ENCODE measurements around the gene IFNGR2. TPM values are rescaled to one million over a fixed set of nuclear protein-coding genes. Genes with fewer than 3 reads are reported as not detected.

IFNGR2 gene
- total RNA-seq, 1 experiment from 2014 or later, result 44.1 TPM

GRCh38 chr21:33368124-33368523 is 35.1 kb upstream of the IFNGR2 start:
- no peak overlapping the region for H3K9ac ChIP-seq (ENCODE audit: extremely low read depth, insufficient read length, low read length)
- no peak overlapping the region for H3K27ac Mint-ChIP-seq

More at GRCh38 chr21:33368124-33368523, 35.1 kb upstream of the IFNGR2 start:
- H3K18ac ChIP-seq (ENCODE audit: insufficient read length, low read depth, low read length), result no peak overlapping the region
- H3K79me2 ChIP-seq (ENCODE audit: insufficient read depth, low read length), result no peaks in the 10 kb centered on the region
- H4K5ac ChIP-seq (ENCODE audit: insufficient read length, low read depth, low read length), result no peak overlapping the region
- no peaks in the 10 kb centered on the region for H3K4me1 ChIP-seq (ENCODE audit: insufficient read depth, low read length)
- no peak overlapping the region for H4K91ac ChIP-seq (ENCODE audit: insufficient read length, low read depth, low read length)
- Mint-ChIP-seq H3K36me3 (ENCODE audit: insufficient read depth in 1 of 3, low read depth in 3 of 3) (peaks cover 16 to 35% (median 32%) of the 10 kb centered on the region in 3 experiments), H3K4me3 (no peak overlapping the region), H3K4me1 (0 out of 4 replicates have a peak, but pooled peaks cover 0 to 2% of the 10 kb centered on the region in 2 experiments), H3K9me3 (peaks cover 32 to 41% of the 10 kb centered on the region in 2 experiments), H3K27me3 (ENCODE audit: low read depth) (peaks cover 3% of the 10 kb centered on the region; the same call in 1 of the 2 replicates)
- no peak overlapping the region for H3T11ph ChIP-seq (ENCODE audit: low read length)
- no peak overlapping the region for H2BK5ac ChIP-seq (ENCODE audit: insufficient read length, low read length)
- H4K8ac ChIP-seq (replicated peaks; ENCODE audit: insufficient read length, low read depth, low read length), result no peak overlapping the region
- no peak overlapping the region for H2BK120ac ChIP-seq (ENCODE audit: low read depth, low read length, poor library complexity, severe bottlenecking)
- H3K23me2 ChIP-seq (ENCODE audit: insufficient read length, low read depth, low read length, poor library complexity, severe bottlenecking), result peaks cover 2% of the 10 kb centered on the region
- H3K23ac ChIP-seq (ENCODE audit: insufficient read length, low read depth, low read length), result no peak overlapping the region
- H3K79me1 ChIP-seq (ENCODE audit: insufficient read depth, low read depth, low read length, poor library complexity, severe bottlenecking), result no peaks in the 10 kb centered on the region
- no peak overlapping the region for H3K4me2 ChIP-seq (ENCODE audit: insufficient read depth, insufficient read length, low read length)
- H2BK20ac ChIP-seq (ENCODE audit: low read depth, low read length, poor library complexity, severe bottlenecking), result no peak overlapping the region
- H2BK15ac ChIP-seq (ENCODE audit: low read depth, low read length), result no peak overlapping the region
- H4K20me1 ChIP-seq (ENCODE audit: control insufficient read depth, insufficient read depth, insufficient read length), result no peaks in the 10 kb centered on the region
- no peak overlapping the region for H3K14ac ChIP-seq (ENCODE audit: insufficient read depth, low read length)
- WGBS (ENCODE audit: extremely low coverage, insufficient read length, low lambda C conversion rate), result no CpG with 5 or more reads among the region's 4 CpGs
- H3K9me3 ChIP-seq (ENCODE audit: control insufficient read depth, low read depth, low read length), result peaks cover 4% of the 10 kb centered on the region
- no peak overlapping the region for H2AFZ ChIP-seq (ENCODE audit: low read length)
- H3K27me3 ChIP-seq (ENCODE audit: insufficient read depth, low read length), result no peaks in the 10 kb centered on the region
- DNase-seq, result no peak
- no peak overlapping the region for H3K56ac ChIP-seq (ENCODE audit: insufficient read length, low read depth, low read length)
- H3K27ac ChIP-seq (ENCODE audit: insufficient read length, low read depth, low read length), result no peak overlapping the region
- no peak overlapping the region for H2AK5ac ChIP-seq (ENCODE audit: insufficient read length, low read length)
- no peak overlapping the region for H2BK12ac ChIP-seq (ENCODE audit: insufficient read length, low read depth, low read length)
- H3K4ac ChIP-seq (ENCODE audit: low read depth, low read length), result no peak overlapping the region
- no peak for TF ChIP-seq CTCF (conservative IDR thresholded peaks at IDR 0.05)
